ENCODE measurements around the gene CFAP73.
"Not testable (repeated sequence)": the region's sequence is repeated elsewhere in the genome, so short reads cannot be mapped to it uniquely, and the experiment has no call there.

CFAP73 gene

GRCh38 chr12:113141716-113142115 lies 7.8 kb upstream of the CFAP73 start:
- DNase-seq (ENCODE audit: low read depth in 2 of 2), result not testable (repeated sequence)

- DNase-seq (ENCODE audit: low read depth in 2 of 2), result no peak
These were observed 7.2 kb upstream of the CFAP73 start for GRCh38 chr12:113142173-113142885.

GRCh38 chr12:113142886-113143332 lies 6.6 kb upstream of the CFAP73 start:
- DNase-seq (ENCODE audit: low read depth in 2 of 2), result no peak

- DNase-seq (ENCODE audit: low read depth in 2 of 2), result no peak
These were observed 5.6 kb upstream of the CFAP73 start for GRCh38 chr12:113143959-113144358.

- DNase-seq (ENCODE audit: low read depth in 2 of 2), result no peak
These were observed 4.7 kb upstream of the CFAP73 start for GRCh38 chr12:113144806-113145205.

- no peak for DNase-seq (ENCODE audit: low read depth in 2 of 2)
These were observed 3.6 kb upstream of the CFAP73 start for GRCh38 chr12:113145720-113146551.

GRCh38 chr12:113146999-113147398 lies 2.5 kb upstream of the CFAP73 start:
- DNase-seq (ENCODE audit: low read depth in 2 of 2), result no peak

- no peak for DNase-seq (ENCODE audit: low read depth in 2 of 2)
These were observed 2.1 kb downstream of the CFAP73 start for GRCh38 chr12:113151655-113152054.

- DNase-seq (ENCODE audit: low read depth in 2 of 2), result no peak
These were observed 2.8 kb downstream of the CFAP73 start for GRCh38 chr12:113152196-113152834.

GRCh38 chr12:113152835-113153814 lies 3.6 kb downstream of the CFAP73 start:
- DNase-seq (ENCODE audit: low read depth in 2 of 2), result peak; percentile 5 to 32

- DNase-seq (ENCODE audit: low read depth in 2 of 2), result no peak
These were observed 4.9 kb downstream of the CFAP73 start for GRCh38 chr12:113154351-113154973.

GRCh38 chr12:113155060-113155459 lies 5.5 kb downstream of the CFAP73 start:
- DNase-seq (ENCODE audit: low read depth in 2 of 2), result no peak

- DNase-seq (ENCODE audit: low read depth in 2 of 2), result no peak
These were observed 6.1 kb downstream of the CFAP73 start for GRCh38 chr12:113155646-113156045.

GRCh38 chr12:113157218-113157859 lies 7.8 kb downstream of the CFAP73 start:
- DNase-seq (ENCODE audit: low read depth in 2 of 2), result no peak

- DNase-seq (ENCODE audit: low read depth in 2 of 2), result no peak
These were observed 9.1 kb downstream of the CFAP73 start for GRCh38 chr12:113158439-113159203.

GRCh38 chr12:113159937-113160336 lies 10.4 kb downstream of the CFAP73 start:
- DNase-seq (ENCODE audit: low read depth in 2 of 2), result no peak

- DNase-seq (ENCODE audit: low read depth in 2 of 2), result no peak
These were observed 12.0 kb downstream of the CFAP73 start for GRCh38 chr12:113161415-113162016.

GRCh38 chr12:113162102-113163029 lies 12.8 kb downstream of the CFAP73 start:
- no peak for DNase-seq (ENCODE audit: low read depth in 2 of 2)
